ENCODE data around the gene DGKQ. TPM values are rescaled to one million over a fixed set of nuclear protein-coding genes. Genes with fewer than 3 reads are reported as not detected.
"Not testable (repeated sequence)": the region's sequence is repeated elsewhere in the genome, so short reads cannot be mapped to it uniquely, and the experiment has no call there.

Gene DGKQ
- total RNA-seq, 2 experiments from 2014 or later = 17.6 to 19.2 TPM

- Mint-ChIP-seq H3K27me3 (no peaks in the 10 kb centered on the region), H3K9me3 (no peaks in the 10 kb centered on the region), H3K4me3 (peak overlapping the region; percentile 55), H3K27ac (peak overlapping the region; percentile 72), H3K36me3 (ENCODE audit: low read depth) (peaks cover 21% of the 10 kb centered on the region), H3K4me1 (ENCODE audit: low read depth) (peaks cover 58% of the 10 kb centered on the region)
- POLR2A ChIA-PET = no interaction called here
- peaks cover 7% of the 10 kb centered on the region for H3K36me3 ChIP-seq (ENCODE audit: insufficient read depth, low read length)
- no peak for TF ChIP-seq CTCF (IDR thresholded peaks at IDR 0.05)
- no peaks in the 10 kb centered on the region for H3K27me3 ChIP-seq (ENCODE audit: control insufficient read depth in 1 of 2, insufficient read depth in 2 of 2, low read length in 2 of 2)
- H3K27ac ChIP-seq (ENCODE audit: low read depth in 1 of 2, low read length in 2 of 2) = no peak overlapping the region
- CTCF ChIA-PET = no interaction called here
- H3K4me3 ChIP-seq (ENCODE audit: low read length) = no peak overlapping the region
- peak in 3 of 14 experiments; percentile 19 to 80 (median 66) for DNase-seq
- H3K9me3 ChIP-seq (ENCODE audit: control insufficient read depth in 1 of 2, insufficient read depth in 1 of 2, low read length in 2 of 2) = peaks cover 0 to 1% of the 10 kb centered on the region in 2 experiments
- peak; percentile 59 for ATAC-seq (ENCODE audit: poor library complexity)
- intact Hi-C loops (cut with DNase I, micrococcal nuclease) = no loop called here
- H3K4me1 ChIP-seq (ENCODE audit: insufficient read depth, low read length) = peaks cover 70% of the 10 kb centered on the region
These were observed 49.0 kb downstream of the DGKQ start for GRCh38 chr4:924107-925096.

DNA sequence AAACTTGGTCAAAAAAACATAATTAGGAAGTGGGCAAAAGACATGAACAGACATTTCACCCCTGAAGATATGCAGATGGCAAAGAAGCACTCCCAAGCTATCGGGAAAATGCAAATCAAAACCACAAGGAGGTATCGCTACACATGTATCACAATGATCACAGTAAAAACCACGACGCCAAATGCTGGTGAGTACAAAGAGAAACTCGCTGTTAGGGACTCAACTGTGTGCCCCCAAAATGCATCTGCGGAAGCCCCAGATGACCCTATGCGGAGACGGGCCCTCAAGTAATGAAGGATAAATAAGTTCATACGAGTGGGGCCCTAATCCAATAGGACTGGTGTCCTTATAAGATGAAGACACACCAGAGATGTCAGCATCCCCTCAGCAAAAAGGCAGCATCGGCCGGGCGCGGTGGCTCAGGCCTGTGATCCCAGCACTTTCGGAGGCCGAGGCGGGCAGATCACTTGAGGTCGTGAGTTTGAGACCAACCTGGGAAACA lies 51.5 kb downstream of the DGKQ start:
- ATAC-seq (ENCODE audit: poor library complexity) = no peak
- peak overlapping the region; percentile 63 for H3K27ac Mint-ChIP-seq
- CTCF ChIA-PET = interaction anchor here (0.9 kb wide), 1 partner anchor 11 kb away, joined by 3 read pairs; no protein-coding TSS in a partner anchor
- H3K4me1 ChIP-seq (ENCODE audit: insufficient read depth, low read length) = peaks cover 58% of the 10 kb centered on the region
- DNase-seq = peak in 2 of 14 experiments; percentile 31 to 33
- peaks cover 0 to 11% of the 10 kb centered on the region in 2 experiments for H3K9me3 ChIP-seq (ENCODE audit: control insufficient read depth in 1 of 2, insufficient read depth in 1 of 2, low read length in 2 of 2)
- peaks cover 4% of the 10 kb centered on the region for H3K9me3 Mint-ChIP-seq
- H3K36me3 ChIP-seq (ENCODE audit: insufficient read depth, low read length) = peaks cover 3% of the 10 kb centered on the region
- intact Hi-C loops (cut with DNase I, micrococcal nuclease) = no loop called here
- H3K4me3 ChIP-seq (ENCODE audit: low read length) = no peak overlapping the region
- POLR2A ChIA-PET = interaction anchor here (1.0 kb wide), 1 partner anchor 10 kb away, joined by 4 read pairs; the partner anchor contains the start of genes GAK and TMEM175
- peaks cover 70% of the 10 kb centered on the region for H3K4me1 Mint-ChIP-seq (ENCODE audit: low read depth)
- no peaks in the 10 kb centered on the region for H3K27me3 ChIP-seq (ENCODE audit: control insufficient read depth in 1 of 2, insufficient read depth in 2 of 2, low read length in 2 of 2)
- peaks cover 27% of the 10 kb centered on the region for H3K36me3 Mint-ChIP-seq (ENCODE audit: low read depth)
- H3K27ac ChIP-seq (ENCODE audit: low read depth in 1 of 2, low read length in 2 of 2) = no peak overlapping the region
- H3K27me3 Mint-ChIP-seq = no peaks in the 10 kb centered on the region
- no peak overlapping the region for H3K4me3 Mint-ChIP-seq
- TF ChIP-seq CTCF (IDR thresholded peaks at IDR 0.05) = no peak

- Histone ChIP-seq H3K4me1 (ENCODE audit: insufficient read depth, low read length) (peaks cover 55% of the 10 kb centered on the region), H3K9me3 (ENCODE audit: control insufficient read depth in 1 of 2, insufficient read depth in 1 of 2, low read length in 2 of 2) (peaks cover 0 to 11% of the 10 kb centered on the region in 2 experiments)
- H3K27me3 Mint-ChIP-seq; intact Hi-C loops (cut with DNase I, micrococcal nuclease); DNase-seq; H3K4me3 ChIP-seq (ENCODE audit: low read length); H3K27ac ChIP-seq (ENCODE audit: low read depth in 1 of 2, low read length in 2 of 2); H3K4me3 Mint-ChIP-seq; ATAC-seq (ENCODE audit: poor library complexity); POLR2A ChIA-PET; H3K27ac Mint-ChIP-seq; H3K27me3 ChIP-seq (ENCODE audit: control insufficient read depth in 1 of 2, insufficient read depth in 2 of 2, low read length in 2 of 2); H3K36me3 ChIP-seq (ENCODE audit: insufficient read depth, low read length); H3K9me3 Mint-ChIP-seq: not testable (repeated sequence)
- Mint-ChIP-seq H3K36me3 (ENCODE audit: low read depth) (peaks cover 26% of the 10 kb centered on the region), H3K4me1 (ENCODE audit: low read depth) (peaks cover 69% of the 10 kb centered on the region)
- CTCF ChIA-PET = interaction anchor here (1.3 kb wide), 1 partner anchor 13 kb away, joined by 3 read pairs; the partner anchor contains the start of genes GAK and TMEM175
These were observed 54.2 kb downstream of the DGKQ start for GRCh38 chr4:919004-919680.

DNA sequence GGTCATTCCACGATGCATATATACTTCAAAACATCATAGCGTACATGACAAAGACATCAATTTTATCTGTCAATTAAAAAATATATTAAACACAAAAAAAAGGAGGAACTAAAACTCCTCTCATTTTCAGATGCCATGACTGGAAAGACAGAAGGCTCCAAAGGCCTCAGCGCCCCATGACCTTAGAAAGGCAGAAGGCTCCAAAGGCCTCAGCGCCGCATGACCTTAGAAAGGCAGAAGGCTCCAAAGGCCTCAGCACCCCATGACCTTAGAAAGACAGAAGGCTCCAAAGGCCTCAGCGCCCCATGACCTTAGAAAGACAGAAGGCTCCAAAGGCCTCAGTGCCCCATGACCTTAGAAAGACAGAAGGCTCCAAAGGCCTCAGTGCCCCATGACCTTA lies 54.8 kb downstream of the DGKQ start:
- POLR2A ChIA-PET; H3K27ac Mint-ChIP-seq; DNase-seq; H3K36me3 ChIP-seq (ENCODE audit: insufficient read depth, low read length); CTCF ChIA-PET; ATAC-seq (ENCODE audit: poor library complexity); H3K4me3 ChIP-seq (ENCODE audit: low read length); intact Hi-C loops (cut with DNase I, micrococcal nuclease); H3K27me3 Mint-ChIP-seq; H3K27ac ChIP-seq (ENCODE audit: low read depth in 1 of 2, low read length in 2 of 2); H3K4me3 Mint-ChIP-seq; H3K27me3 ChIP-seq (ENCODE audit: control insufficient read depth in 1 of 2, insufficient read depth in 2 of 2, low read length in 2 of 2); H3K9me3 Mint-ChIP-seq: not testable (repeated sequence)
- H3K4me1 Mint-ChIP-seq (ENCODE audit: low read depth) = peaks cover 67% of the 10 kb centered on the region
- H3K4me1 ChIP-seq (ENCODE audit: insufficient read depth, low read length) = peaks cover 49% of the 10 kb centered on the region
- H3K9me3 ChIP-seq (ENCODE audit: control insufficient read depth in 1 of 2, insufficient read depth in 1 of 2, low read length in 2 of 2) = peaks cover 0 to 11% of the 10 kb centered on the region in 2 experiments
- H3K36me3 Mint-ChIP-seq (ENCODE audit: low read depth) = peaks cover 26% of the 10 kb centered on the region
